ENCODE results near the gene PLXNB1. TPM values are rescaled to one million over a fixed set of nuclear protein-coding genes. Genes with fewer than 3 reads are reported as not detected.

The PLXNB1 gene
- polyA plus RNA-seq, 6 donors from 2014 or later, result 0.03 to 0.37 TPM; not detected in 4

DNA sequence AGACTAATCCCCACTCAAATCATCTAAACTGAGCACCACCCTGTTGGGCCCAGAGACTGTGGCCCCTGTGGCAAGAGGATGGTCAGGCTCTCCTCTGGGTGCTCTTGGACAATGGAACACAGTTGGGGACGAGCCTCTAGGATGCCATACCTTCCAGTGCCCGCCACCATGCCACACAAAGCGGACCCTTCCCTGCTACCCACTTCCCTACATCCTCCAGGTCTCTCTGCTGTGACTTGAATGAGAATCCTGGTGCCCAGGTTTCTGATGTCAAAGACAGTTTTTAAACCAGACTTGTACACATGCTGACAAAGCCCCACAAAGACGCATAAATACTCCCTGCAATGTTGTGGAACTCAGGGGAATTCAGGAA lies 5.3 kb upstream of the PLXNB1 start:
- peaks cover 0 to 6% (median under 1%) of the 10 kb centered on the region in 3 donors for H3K27me3 Mint-ChIP-seq
- no peaks in the 10 kb centered on the region for H3K36me3 Mint-ChIP-seq
- H3K27ac Mint-ChIP-seq, result no peak overlapping the region
- DNase-seq, result no peak
- H3K4me3 Mint-ChIP-seq, result no peak overlapping the region
- no peak for ATAC-seq (ENCODE audit: low read depth in 2 of 2)
- no peaks in the 10 kb centered on the region for H3K9me3 Mint-ChIP-seq
- H3K4me1 Mint-ChIP-seq, result peaks cover 31 to 41% (median 34%) of the 10 kb centered on the region in 3 donors

DNA sequence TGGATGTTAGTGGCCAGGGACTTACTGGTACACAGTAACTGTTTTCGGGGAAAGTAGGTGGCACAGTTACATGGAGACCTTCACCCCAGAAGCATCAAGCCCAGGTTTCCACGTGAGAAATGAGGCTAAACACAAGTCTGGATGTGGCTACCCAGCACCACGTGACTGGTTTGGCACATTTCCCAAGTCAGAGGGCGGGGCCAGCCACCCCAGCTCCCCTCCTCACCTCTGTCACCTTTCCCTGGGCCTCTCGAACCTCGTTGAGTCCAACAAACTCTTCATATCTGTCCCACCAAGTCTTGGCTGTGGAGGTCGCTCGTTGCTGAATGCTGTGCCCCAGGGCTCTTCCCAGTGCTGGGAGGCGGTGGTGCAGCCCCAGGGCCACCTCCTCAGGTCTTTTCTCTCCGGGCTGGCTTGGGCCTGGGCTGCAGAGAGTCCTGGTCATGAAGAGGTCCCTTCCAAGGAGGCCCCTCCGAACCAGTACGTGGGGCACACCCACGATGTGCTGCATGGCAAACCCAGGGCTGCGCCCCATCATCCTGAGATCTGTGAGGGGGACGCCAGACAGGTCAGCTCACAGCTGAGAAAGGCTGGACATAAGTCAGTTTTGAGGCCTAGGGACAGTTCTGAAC lies 4.8 kb upstream of the PLXNB1 start:
- ATAC-seq (ENCODE audit: low read depth in 2 of 2) (no peak), DNase-seq (no peak)
- Mint-ChIP-seq H3K4me3 (no peak overlapping the region), H3K27ac (peak overlapping the region in 1 of 6 donors; percentile 29), H3K4me1 (peaks cover 30 to 41% (median 33%) of the 10 kb centered on the region in 3 donors), H3K27me3 (peaks cover 0 to 6% (median 5%) of the 10 kb centered on the region in 3 donors), H3K9me3 (no peaks in the 10 kb centered on the region), H3K36me3 (no peaks in the 10 kb centered on the region)

DNA sequence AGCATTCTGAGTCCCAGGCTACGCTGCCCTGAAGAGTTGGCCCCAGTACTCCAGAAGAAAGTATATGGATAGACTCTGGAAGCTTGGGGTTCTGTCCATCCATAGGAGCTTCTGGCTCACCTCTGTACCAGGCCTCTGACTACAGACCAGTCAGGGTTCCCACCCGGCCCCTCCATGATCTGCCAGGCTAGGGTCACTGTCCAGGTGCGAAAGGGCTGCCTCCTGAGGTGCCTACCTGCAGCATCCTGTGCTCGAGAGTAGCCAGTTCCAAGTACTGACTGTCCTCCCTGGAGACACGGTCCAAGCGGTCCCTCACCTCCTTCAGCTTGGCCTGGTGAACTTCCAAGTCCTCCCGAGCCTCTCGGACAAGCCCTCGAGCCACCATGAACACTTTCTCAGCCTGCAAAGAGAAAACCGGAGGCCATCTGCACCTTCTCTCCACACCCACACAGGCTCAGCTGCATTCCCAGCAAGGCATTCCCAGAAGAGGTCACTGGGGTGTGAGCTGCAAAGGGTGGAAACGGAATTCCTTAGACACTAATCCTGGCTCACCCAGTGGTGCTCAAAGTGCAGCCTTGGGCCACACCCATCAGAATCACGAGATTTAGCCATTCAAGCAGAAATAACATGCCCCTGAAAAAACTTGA lies 3.7 kb upstream of the PLXNB1 start:
- ATAC-seq (ENCODE audit: low read depth in 2 of 2) (no peak), DNase-seq (no peak)
- H3K27ac Mint-ChIP-seq, result no peak overlapping the region
- peaks cover 0 to 6% (median 5%) of the 10 kb centered on the region in 3 donors for H3K27me3 Mint-ChIP-seq
- H3K4me1 Mint-ChIP-seq, result peaks cover 21 to 33% (median 24%) of the 10 kb centered on the region in 3 donors
- no peak overlapping the region for H3K4me3 Mint-ChIP-seq
- H3K9me3 Mint-ChIP-seq, result no peaks in the 10 kb centered on the region
- no peaks in the 10 kb centered on the region for H3K36me3 Mint-ChIP-seq

DNA sequence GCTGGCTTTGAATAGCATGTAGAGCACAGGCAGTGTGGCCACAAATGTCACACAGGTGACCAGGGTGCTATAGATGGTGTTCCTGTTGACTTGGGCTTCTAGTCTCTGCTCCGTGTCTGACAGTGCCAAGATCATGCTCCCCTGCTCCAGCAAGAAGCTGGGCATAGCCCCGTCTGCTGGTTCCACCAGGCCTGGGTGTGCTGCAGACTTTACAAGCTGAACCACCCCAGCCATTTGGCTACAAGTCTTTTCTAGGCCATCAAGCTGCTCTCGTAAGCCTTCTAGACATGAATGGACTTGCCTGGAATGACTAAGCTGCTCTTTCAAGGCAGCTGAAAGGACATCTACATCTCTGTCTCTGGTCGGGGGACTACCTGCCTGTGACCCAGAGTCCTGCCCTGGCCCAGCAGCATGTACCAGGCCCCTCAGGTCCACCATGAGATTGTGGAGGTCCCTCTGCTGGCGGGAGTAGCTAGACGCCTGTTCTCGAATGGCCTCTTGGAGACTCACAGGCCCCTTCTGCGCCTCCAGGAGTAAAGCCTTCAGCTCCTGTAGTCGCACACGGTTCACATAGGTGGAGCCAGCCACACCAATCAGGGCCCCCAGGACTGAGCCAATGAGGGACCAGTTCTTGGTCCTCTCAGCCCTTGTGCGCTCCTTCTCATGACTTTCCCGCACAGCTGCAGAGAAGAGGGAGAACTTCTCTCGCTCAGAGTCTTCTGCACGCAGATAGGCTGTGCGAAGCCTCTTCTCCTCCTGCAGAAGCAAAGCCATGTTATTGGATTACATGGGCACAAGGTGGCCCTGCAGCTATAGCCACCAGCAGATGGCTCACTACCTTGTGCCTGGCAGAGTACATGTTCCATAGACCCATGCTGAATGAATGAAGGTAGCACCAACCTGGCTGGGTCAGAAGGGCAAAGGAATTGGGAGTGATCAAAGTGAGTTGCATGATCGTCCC lies 2.8 kb upstream of the PLXNB1 start:
- ATAC-seq (ENCODE audit: low read depth in 2 of 2) (no peak), DNase-seq (no peak)
- no peak overlapping the region for H3K4me3 Mint-ChIP-seq
- H3K9me3 Mint-ChIP-seq, result no peaks in the 10 kb centered on the region
- H3K27ac Mint-ChIP-seq, result no peak overlapping the region
- peaks cover 13 to 24% (median 15%) of the 10 kb centered on the region in 3 donors for H3K4me1 Mint-ChIP-seq
- peaks cover 4 to 14% (median 14%) of the 10 kb centered on the region in 3 donors for H3K27me3 Mint-ChIP-seq
- no peaks in the 10 kb centered on the region for H3K36me3 Mint-ChIP-seq

DNA sequence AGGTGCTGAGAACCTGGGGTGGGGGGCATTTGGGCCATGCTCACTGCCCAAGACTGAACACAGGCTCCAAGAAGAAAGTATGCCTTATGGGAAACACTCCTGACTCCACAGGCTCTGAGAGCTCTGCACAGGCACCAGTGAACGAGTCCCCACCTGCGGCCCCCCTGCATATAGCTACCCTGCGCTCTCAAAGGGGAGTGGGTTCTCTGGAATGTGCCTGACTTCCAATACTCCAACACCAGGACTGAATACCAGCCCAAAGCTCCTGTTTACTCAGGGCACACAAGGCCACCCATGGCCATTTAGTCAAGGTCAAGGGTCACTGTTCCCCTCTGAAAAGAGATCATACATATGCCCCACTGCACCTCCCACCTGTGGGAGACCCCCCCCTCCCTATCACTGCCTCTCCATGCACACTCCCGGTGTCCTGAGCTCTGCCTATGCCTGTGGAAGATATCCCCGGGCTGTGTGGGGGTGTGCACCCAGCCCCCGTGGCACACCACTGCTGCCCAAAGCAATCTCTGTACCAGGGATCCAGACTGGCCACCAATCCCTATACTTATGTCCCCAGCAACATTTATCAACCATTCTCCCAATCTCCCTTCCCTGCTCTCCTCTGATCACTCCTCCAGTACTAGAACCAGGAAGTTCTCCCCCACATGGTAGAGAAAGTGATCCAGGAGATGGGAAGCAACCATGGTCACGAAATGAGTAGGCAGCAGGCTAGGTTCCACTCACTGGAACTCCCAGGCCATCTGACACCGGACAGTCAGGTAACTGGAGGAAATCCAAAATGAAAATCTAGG lies 1.5 kb upstream of the PLXNB1 start:
- no peak for ATAC-seq (ENCODE audit: low read depth in 2 of 2)
- Mint-ChIP-seq H3K9me3 (no peaks in the 10 kb centered on the region), H3K4me3 (peak overlapping the region in 6 of 8 donors; percentile 22 to 92 (median 85)), H3K36me3 (no peaks in the 10 kb centered on the region), H3K4me1 (peaks cover 10 to 22% (median 12%) of the 10 kb centered on the region in 3 donors), H3K27ac (peak overlapping the region in 1 of 6 donors; percentile 14), H3K27me3 (peaks cover 7 to 24% (median 21%) of the 10 kb centered on the region in 3 donors)
- no peak for DNase-seq

DNA sequence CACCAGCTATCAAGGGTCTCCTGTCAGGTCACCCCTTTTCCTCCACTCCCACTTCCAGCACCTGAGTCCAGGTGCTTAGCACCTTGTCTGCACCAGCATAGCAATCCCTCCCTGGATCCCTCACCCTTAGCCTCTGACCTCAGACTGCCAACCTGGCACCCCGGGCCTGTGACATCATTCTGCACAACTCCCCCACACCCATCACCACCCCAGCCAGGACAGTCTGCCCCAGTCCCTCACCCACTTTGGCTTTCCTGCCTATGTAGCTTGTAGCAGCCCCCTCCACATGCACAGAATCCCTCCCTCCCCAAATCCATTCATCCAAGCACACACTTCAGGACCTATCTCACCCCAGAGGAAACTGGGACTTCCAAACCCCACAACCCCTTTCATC lies 819 bp upstream of the PLXNB1 start:
- Mint-ChIP-seq H3K4me3 (peak overlapping the region; percentile 79 to 92 (median 86)), H3K27ac (peak overlapping the region in 4 of 6 donors; percentile 14 to 61 (median 43)), H3K4me1 (peaks cover 10 to 22% (median 12%) of the 10 kb centered on the region in 3 donors), H3K27me3 (peaks cover 7 to 24% (median 21%) of the 10 kb centered on the region in 3 donors), H3K9me3 (no peaks in the 10 kb centered on the region), H3K36me3 (no peaks in the 10 kb centered on the region)
- no peak for DNase-seq
- ATAC-seq (ENCODE audit: low read depth in 2 of 2), result no peak

DNA sequence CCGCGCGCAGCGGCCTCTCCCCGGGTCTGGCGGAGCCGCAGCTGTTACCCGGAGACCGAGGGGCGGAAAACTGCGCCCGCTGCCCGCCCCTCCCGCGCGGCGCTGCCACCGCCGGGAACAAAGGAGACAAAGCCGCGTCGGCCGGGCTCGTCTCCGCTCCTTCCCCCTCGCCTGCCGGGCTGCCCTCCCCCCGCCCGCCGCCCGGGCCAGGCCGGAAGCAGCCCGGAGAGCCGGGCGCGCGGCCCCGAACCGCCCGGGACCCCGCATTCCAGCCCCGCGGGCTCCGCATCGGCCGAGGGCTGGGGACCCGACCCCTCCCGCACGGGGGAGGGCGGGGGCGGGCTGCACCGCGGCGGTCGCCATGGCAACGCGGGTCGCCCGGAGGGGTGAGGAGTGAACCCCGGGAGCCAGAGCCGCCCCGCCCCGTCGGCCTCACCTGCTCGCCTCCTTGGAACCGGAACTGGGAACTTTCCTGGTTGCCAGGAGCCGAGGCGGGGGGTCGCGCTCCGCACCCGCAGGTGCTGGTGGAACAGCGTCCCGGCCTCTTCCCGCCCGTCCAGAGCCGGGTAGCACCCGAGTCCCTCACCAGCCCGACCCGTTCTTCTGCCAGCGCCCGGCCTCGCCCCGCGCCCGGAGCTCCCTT lies 448 bp downstream of the PLXNB1 start:
- no peaks in the 10 kb centered on the region for H3K36me3 Mint-ChIP-seq
- H3K27me3 Mint-ChIP-seq, result peaks cover 7 to 24% (median 21%) of the 10 kb centered on the region in 3 donors
- H3K9me3 Mint-ChIP-seq, result no peaks in the 10 kb centered on the region
- peak; percentile 67 to 70 for ATAC-seq (ENCODE audit: low read depth in 2 of 2)
- H3K4me3 Mint-ChIP-seq, result peak overlapping the region; percentile 79 to 92 (median 86)
- peak; percentile 59 for DNase-seq
- H3K4me1 Mint-ChIP-seq, result peaks cover 10 to 22% (median 12%) of the 10 kb centered on the region in 3 donors
- peak overlapping the region in 2 of 6 donors; percentile 73 to 82 for H3K27ac Mint-ChIP-seq

DNA sequence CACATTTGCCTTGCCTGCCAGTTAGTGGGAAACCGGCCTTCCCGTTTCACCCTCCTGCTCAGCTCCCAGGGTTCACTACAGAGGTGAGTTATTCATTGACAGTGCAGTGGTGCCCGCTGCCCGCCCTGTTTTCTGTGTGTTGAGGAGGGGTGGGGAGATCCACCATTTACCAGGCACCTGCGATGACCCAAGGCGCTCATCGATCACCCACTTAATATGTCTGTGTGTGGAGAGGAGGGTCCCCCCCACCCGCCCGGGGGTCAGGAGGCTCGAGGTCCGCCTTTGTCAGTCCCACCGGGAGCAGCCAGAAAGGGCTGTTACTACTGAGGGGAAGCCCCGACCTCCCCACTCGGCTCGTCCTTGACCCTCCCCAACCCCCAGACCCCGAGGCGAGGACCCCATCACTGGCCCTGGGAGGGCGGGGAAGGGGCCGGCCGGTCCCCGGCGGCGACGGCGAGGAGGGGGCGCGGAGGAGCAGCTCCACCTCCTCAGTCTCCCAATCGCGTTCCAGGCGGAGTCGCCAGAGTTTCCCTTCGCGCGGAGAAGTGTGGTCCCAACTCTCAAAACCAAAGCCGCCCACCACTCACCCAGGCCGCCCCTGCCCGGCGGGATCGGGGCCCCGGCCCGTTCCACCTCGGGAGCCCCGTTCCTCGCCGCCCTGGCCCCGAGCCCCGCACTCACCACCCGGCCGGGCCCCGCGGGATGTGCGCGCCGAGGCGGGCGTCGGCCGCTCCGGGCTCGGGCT lies 1.1 kb downstream of the PLXNB1 start:
- Mint-ChIP-seq H3K4me1 (peaks cover 10 to 22% (median 12%) of the 10 kb centered on the region in 3 donors), H3K27me3 (peaks cover 7 to 24% (median 21%) of the 10 kb centered on the region in 3 donors), H3K9me3 (no peaks in the 10 kb centered on the region), H3K27ac (peak overlapping the region in 1 of 6 donors; percentile 22), H3K4me3 (peak overlapping the region; percentile 43 to 92 (median 78)), H3K36me3 (no peaks in the 10 kb centered on the region)
- peak in 1 of 2 donors; percentile 58 for ATAC-seq (ENCODE audit: low read depth in 2 of 2)
- DNase-seq, result no peak

DNA sequence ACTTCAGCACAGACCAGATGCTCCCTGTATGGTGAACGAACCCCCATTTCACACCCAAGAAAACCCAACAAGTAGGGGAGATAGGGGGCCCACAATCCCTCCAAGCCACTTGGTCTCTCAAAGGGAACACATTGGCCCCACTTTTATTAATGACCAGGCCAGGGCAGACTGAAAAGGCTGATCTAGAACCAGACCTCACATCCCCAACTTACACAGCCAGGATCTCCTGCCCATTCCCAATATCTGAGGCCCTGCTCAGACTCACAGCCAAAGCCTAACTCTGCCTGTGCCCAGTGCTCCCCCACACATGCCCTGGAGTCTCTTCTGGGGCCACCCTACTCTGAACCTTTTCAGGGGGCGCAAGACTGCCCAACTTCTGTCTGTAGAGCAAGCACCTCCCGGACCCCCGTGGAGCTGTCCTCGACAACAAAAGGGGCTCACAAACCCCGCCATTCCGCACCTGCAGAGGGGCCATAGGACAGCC lies 1.8 kb downstream of the PLXNB1 start:
- DNase-seq (no peak), ATAC-seq (ENCODE audit: low read depth in 2 of 2) (no peak)
- Mint-ChIP-seq H3K36me3 (no peaks in the 10 kb centered on the region), H3K4me1 (peaks cover 10 to 22% (median 12%) of the 10 kb centered on the region in 3 donors), H3K9me3 (no peaks in the 10 kb centered on the region), H3K4me3 (peak overlapping the region; percentile 43 to 92 (median 78)), H3K27ac (peak overlapping the region in 3 of 6 donors; percentile 22 to 64 (median 59)), H3K27me3 (peaks cover 7 to 24% (median 21%) of the 10 kb centered on the region in 3 donors)

DNA sequence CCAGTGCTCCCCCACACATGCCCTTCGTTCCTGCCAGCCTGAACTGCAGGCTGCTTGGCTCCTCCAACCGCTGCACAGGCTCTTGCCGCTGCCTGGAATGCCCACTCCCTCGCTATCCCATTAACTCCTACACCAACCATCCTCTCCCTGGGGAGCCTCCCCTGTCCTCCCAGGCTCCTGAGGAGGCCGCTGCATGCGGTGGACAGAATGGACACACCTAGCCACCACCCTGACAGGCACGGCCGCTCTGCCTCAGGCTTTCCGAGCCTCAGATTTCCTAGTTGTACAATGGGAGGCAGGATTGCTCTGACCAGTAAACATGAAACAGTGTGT lies 2.3 kb downstream of the PLXNB1 start:
- Mint-ChIP-seq H3K9me3 (no peaks in the 10 kb centered on the region), H3K27ac (peak overlapping the region in 2 of 6 donors; percentile 47 to 59), H3K4me1 (peaks cover 10 to 22% (median 12%) of the 10 kb centered on the region in 3 donors), H3K27me3 (peaks cover 7 to 24% (median 21%) of the 10 kb centered on the region in 3 donors), H3K4me3 (peak overlapping the region in 6 of 8 donors; percentile 19 to 89 (median 78)), H3K36me3 (no peaks in the 10 kb centered on the region)
- ATAC-seq (ENCODE audit: low read depth in 2 of 2) (no peak), DNase-seq (no peak)

DNA sequence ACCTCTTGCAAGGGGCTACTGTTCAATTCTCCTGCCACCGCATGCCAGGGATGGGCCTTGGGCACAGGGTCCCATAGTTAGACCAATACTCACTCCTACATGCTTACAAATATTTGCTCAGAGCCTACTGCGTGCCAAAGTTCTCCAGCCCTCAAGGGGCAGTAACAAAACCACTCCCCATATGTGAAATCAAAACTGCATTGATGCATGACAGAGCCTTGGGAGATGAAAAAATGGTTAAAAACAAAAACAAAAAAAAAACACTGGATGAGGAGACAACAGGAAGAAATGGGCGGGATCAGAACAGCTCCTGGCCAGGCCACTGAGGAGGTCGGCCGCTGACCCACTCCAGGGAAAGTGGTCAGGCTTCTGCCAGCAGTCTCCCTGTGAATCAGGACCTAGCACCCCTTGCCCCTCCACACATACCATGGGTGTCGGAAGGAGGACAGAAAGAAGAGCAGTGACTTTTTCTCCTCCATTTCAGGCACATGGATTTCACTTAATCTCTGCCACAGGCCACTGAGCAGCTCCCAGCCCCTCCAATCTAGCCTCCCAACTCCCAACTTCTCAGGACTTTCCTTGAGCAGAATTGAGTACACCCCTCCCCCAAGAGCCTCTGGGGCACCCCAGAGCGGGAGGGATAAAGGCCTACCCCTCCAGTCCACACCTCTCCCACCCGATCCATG lies 2.8 kb downstream of the PLXNB1 start:
- Mint-ChIP-seq H3K27ac (no peak overlapping the region), H3K27me3 (peaks cover 7 to 24% (median 21%) of the 10 kb centered on the region in 3 donors), H3K9me3 (no peaks in the 10 kb centered on the region), H3K4me3 (peak overlapping the region in 3 of 8 donors; percentile 19 to 66 (median 44)), H3K36me3 (no peaks in the 10 kb centered on the region), H3K4me1 (peaks cover 10 to 22% (median 12%) of the 10 kb centered on the region in 3 donors)
- ATAC-seq (ENCODE audit: low read depth in 2 of 2) (no peak), DNase-seq (no peak)
